K562 (cell line): Measurements from ENCODE around the gene ZNF644. TPM values are rescaled to one million over a fixed set of nuclear protein-coding genes. Genes with fewer than 3 reads are reported as not detected.

Source experiments
- ATAC-seq: fragments of 200-7000 bp; cut with Tn5 transposase; 3 replicates; pipeline ENCODE4 v1.9.1; 2020; ENCODE audit warnings: moderate library complexity
- BruUV-seq: library from RNA; stranded (reverse); fragments of 400-500 nt; replicated peaks from 2 replicates; lab custom pipeline; 2021; lab: Mats Ljungman, UMichigan
- CTCF ChIA-PET: fragments of 300-600 bp; formaldehyde crosslinking; extraction: SDS; loops from one replicate; lab custom pipeline; 2021; ENCODE audit warnings: low intra/inter-chr PET ratio; lab: Yijun Ruan, JAX
- POLR2A ChIA-PET: fragments of 300-600, 350-650 bp; sonication (Branson Sonifier 250); formaldehyde crosslinking; extraction: SDS; loops from one replicate; lab custom pipeline; 2021; ENCODE audit warnings: antibody characterized with exemption, inconsistent platforms; lab: Yijun Ruan, JAX
- DNase-seq, 4 experiments: peaks; one replicate each; pipeline versions ENCODE4 v3.0.0 to v3.0.0-alpha.2; 2011 to 2018; ENCODE audit warnings: low spot score in 3 of 4, mixed read lengths in 3 of 4; ENCODE audit errors: extremely low read depth in 1 of 4
- FAIRE-seq: peaks from 2 replicates; lab custom pipeline; 2011; peaks lifted over from hg19 to GRCh38; lab: Jason Lieb, UNC
- H2AFZ ChIP-seq: 2 replicates; pipeline ENCODE4 v1.6.0; 2011; ENCODE audit warnings: low read depth, low read length, control low read depth, inconsistent platforms
- H3K27ac ChIP-seq: fragments of 200-600 bp; 3 replicates; pipeline ENCODE4 v1.8.0; 2011; ENCODE audit warnings: low read depth, mild to moderate bottlenecking, control low read depth, inconsistent platforms, low read length, moderate library complexity, mixed read lengths; ENCODE audit errors: extremely low read depth
- H3K27me3 ChIP-seq, 2 experiments: fragments of 300-600 bp in 1 of 2; 2 replicates in 1 of 2; 3 replicates in 1 of 2; pipeline versions ENCODE4 v1.6.0 to v1.8.0; 2011; ENCODE audit warnings: inconsistent platforms in 2 of 2, low read length in 2 of 2, mild to moderate bottlenecking in 1 of 2, mixed read lengths in 1 of 2, moderate library complexity in 1 of 2; ENCODE audit not compliant: control insufficient read depth in 2 of 2, insufficient read depth in 2 of 2
- H3K36me3 ChIP-seq: fragments of 300-600 bp; 3 replicates; pipeline ENCODE4 v1.8.0; 2011; ENCODE audit warnings: mild to moderate bottlenecking, low read length, inconsistent platforms; ENCODE audit not compliant: control insufficient read depth, insufficient read depth
- H3K4me1 ChIP-seq, 2 experiments: fragments of 200-600 bp in 1 of 2; replicated peaks in 1 of 2; 2 replicates in 1 of 2; 3 replicates in 1 of 2; pipeline versions ENCODE4 v1.5.1 to v1.8.0; 2011; ENCODE audit warnings: inconsistent platforms in 2 of 2, low read length in 2 of 2, mild to moderate bottlenecking in 1 of 2, mixed read lengths in 1 of 2, moderate library complexity in 1 of 2; ENCODE audit not compliant: control insufficient read depth in 2 of 2, insufficient read depth in 2 of 2
- H3K4me2 ChIP-seq: 2 replicates; pipeline ENCODE4 v1.6.1; 2011; ENCODE audit warnings: low read length, control low read depth, inconsistent platforms, mixed read lengths; ENCODE audit not compliant: insufficient read depth
- H3K4me3 ChIP-seq: fragments of 200-600 bp; sonication (generic), shearing (Covaris generic); 2 replicates; pipeline ENCODE4 v1.5.1; 2016; ENCODE audit warnings: control low read depth, inconsistent platforms
- H3K79me2 ChIP-seq: fragments of 200-600 bp; 3 replicates; pipeline ENCODE4 v1.8.0; 2011; ENCODE audit warnings: low read length, inconsistent platforms; ENCODE audit not compliant: control insufficient read depth, insufficient read depth
- H3K9ac ChIP-seq, 2 experiments: 2 replicates each; pipeline versions ENCODE4 v1.6.0 to v1.6.1; 2011; ENCODE audit warnings: low read depth in 2 of 2, low read length in 2 of 2, control low read depth in 1 of 2, inconsistent platforms in 1 of 2, mild to moderate bottlenecking in 1 of 2, mixed read lengths in 1 of 2; ENCODE audit not compliant: insufficient read depth in 1 of 2
- H3K9me1 ChIP-seq: one replicate; pipeline ENCODE4 v1.6.0; 2011; ENCODE audit warnings: inconsistent platforms, mild to moderate bottlenecking, low read length, moderate library complexity; ENCODE audit not compliant: control insufficient read depth, insufficient read depth
- H3K9me3 ChIP-seq: replicated peaks from 2 replicates; pipeline ENCODE4 v1.5.1; 2011; ENCODE audit warnings: low read depth, low read length, inconsistent platforms; ENCODE audit not compliant: control insufficient read depth, insufficient read depth
- H4K20me1 ChIP-seq: replicated peaks from 2 replicates; pipeline ENCODE4 v1.6.1; 2011; ENCODE audit warnings: low read length, inconsistent platforms, mixed read lengths; ENCODE audit not compliant: control insufficient read depth, insufficient read depth
- BACH1 ChIP-seq: fragments of 200-800 bp; sonication (Bioruptor generic); IDR thresholded peaks from 2 replicates; pipeline ENCODE4 v1.6.1; 2016; ENCODE audit warnings: missing genetic modification characterization, missing compliant biosample characterization
- CCNT2 ChIP-seq: IDR thresholded peaks from 2 replicates; pipeline ENCODE4 v1.6.1; 2011; ENCODE audit warnings: borderline replicate concordance, low read depth, mild to moderate bottlenecking, moderate library complexity, mixed read lengths, low read length; ENCODE audit not compliant: insufficient read length; ENCODE audit errors: extremely low read depth
- CHD2 ChIP-seq: IDR thresholded peaks from 2 replicates; pipeline ENCODE4 v1.6.1; 2011; ENCODE audit warnings: low read depth, low read length
- HNRNPUL1 ChIP-seq: fragments of 200-400 bp; formaldehyde crosslinking; IDR thresholded peaks from 2 replicates; pipeline ENCODE4 v1.6.1; 2017; ENCODE audit warnings: low read length
- NFE2 ChIP-seq: IDR thresholded peaks from 2 replicates; pipeline ENCODE4 v1.6.1; 2014; ENCODE audit warnings: antibody characterized with exemption, low read depth
- RAD21 ChIP-seq, 2 experiments: fragments of 250-450 bp in 1 of 2; fragments of 450-650 bp in 1 of 2; sonication (Bioruptor Pico) in 1 of 2; formaldehyde crosslinking in 1 of 2; IDR thresholded peaks in 1 of 2; conservative IDR thresholded peaks in 1 of 2; 2 replicates each; pipeline versions ENCODE4 v1.4.0 to v1.8.0; 2020 to 2022; ENCODE audit warnings: mild to moderate bottlenecking in 2 of 2, moderate library complexity in 1 of 2
- RNF2 ChIP-seq: sonication (generic); IDR thresholded peaks from 2 replicates; pipeline ENCODE4 v1.6.1; 2016
- SMARCA5 ChIP-seq: fragments of 450-650 bp; IDR thresholded peaks from 2 replicates; pipeline ENCODE4 v1.6.1; 2016
- SMARCC2 ChIP-seq: fragments of 450-650 bp; IDR thresholded peaks from 2 replicates; pipeline ENCODE4 v1.6.1; 2017; ENCODE audit warnings: antibody characterized with exemption, moderate library complexity, mild to moderate bottlenecking, low read depth
- ZNF175 ChIP-seq: fragments of 200-800 bp; sonication (Bioruptor generic); IDR thresholded peaks from 2 replicates; pipeline ENCODE4 v1.6.1; 2016; ENCODE audit warnings: low read depth, mild to moderate bottlenecking, missing genetic modification characterization, missing compliant biosample characterization
- ZNF347 ChIP-seq: fragments of 450-650 bp; formaldehyde crosslinking; IDR thresholded peaks from 2 replicates; pipeline ENCODE4 v1.4.0; 2020; ENCODE audit warnings: low read depth, mild to moderate bottlenecking, moderate library complexity
- WGBS: fragments of 100-300 bp; shearing (Covaris generic); methylation state at CpG from one replicate; pipeline ENCODE4 v1.1.6; 2016; ENCODE audit warnings: low coverage, mixed read lengths; ENCODE audit not compliant: insufficient coverage; ENCODE audit errors: missing lambda C conversion rate; 5-methylcytosine and 5-hydroxymethylcytosine counted together
- in situ Hi-C: fragments of 300-500 bp; cut with MboI; formaldehyde crosslinking; loops from 4 replicates; pipeline ENCODE4 v1.15.0; 2018; ENCODE audit warnings: inconsistent platforms, mixed read lengths
- intact Hi-C: fragments of 100-400 bp; cut with micrococcal nuclease; formaldehyde crosslinking; loops from 2 replicates; pipeline ENCODE4 v1.14.2; 2022
- polyA plus RNA-seq, 8 experiments: library from polyadenylated mRNA; depleted of rRNA in 4 of 8; stranded (reverse) in 5 of 8; unstranded in 3 of 8; fragments of >200 nt; fragmentation: Nextera tagmentation in 2 of 8; fragmentation: Illumina TruSeq in 1 of 8; extraction: Ambion mirVana in 2 of 8; extraction: Trizol in 1 of 8; gene quantifications; 2 replicates each; pipeline versions ENCODE4 v1.2.1 to v1.2.3, GENCODE V29; 2011 to 2014; ENCODE audit warnings: inconsistent platforms in 1 of 8, missing spikeins in 1 of 8
- total RNA-seq, 7 experiments: library from RNA; depleted of rRNA in 6 of 7; stranded (reverse); fragments of >200 nt in 6 of 7; fragmentation: Illumina TruSeq in 2 of 7; extraction: Trizol in 2 of 7; gene quantifications; 2 replicates each; pipeline versions ENCODE4 v1.2.1 to v1.2.3, GENCODE V29; 2011 to 2021; ENCODE audit warnings: low replicate concordance in 1 of 7
- TF ChIP-seq, protein P1 (sequence below): fragments of 450-650 bp; IDR thresholded peaks from 2 replicates; pipeline ENCODE4 v1.6.1; 2014; ENCODE audit warnings: low read depth, mild to moderate bottlenecking, moderate library complexity, borderline replicate concordance

ZNF644 gene
- total and polyA plus RNA-seq, 9 of the 15 experiments (the other 6 are each of a cell fraction or from before 2014, with no cell fraction given), result 25.3 to 71.4 (median 39.6) TPM

DNA sequence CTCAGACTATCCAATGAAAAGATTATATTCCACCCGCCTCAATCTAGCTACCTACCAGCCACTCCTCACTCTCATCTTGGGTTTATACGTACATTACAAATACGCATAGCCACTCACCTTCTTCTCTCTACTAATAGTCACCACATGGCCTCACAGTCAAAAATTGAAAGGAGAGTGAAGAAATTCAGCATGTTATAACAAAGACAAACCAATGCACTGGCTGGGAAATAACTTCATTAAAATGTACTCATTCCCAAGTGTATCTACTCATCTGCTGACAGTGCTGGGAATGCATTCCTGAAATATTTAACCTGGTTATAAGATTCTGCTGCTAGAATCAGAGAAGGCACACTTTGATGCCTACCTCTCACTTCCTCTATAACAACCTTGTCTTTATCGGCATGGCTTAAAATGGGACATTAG lies 6.5 kb downstream of the ZNF644 start:
- ATAC-seq, result no peak
- 97% methylated on average over 4 of the region's 4 CpGs for WGBS
- FAIRE-seq, result no peak
- intact Hi-C loops (loop anchor here (10.0 kb wide), 1 partner anchor 149 kb away; no protein-coding TSS in a partner anchor), in situ Hi-C loops (no loop called here)
- no TSS peak for BruUV-seq
- H2AFZ ChIP-seq, result no peak overlapping the region
- H3K4me3 ChIP-seq, result no peak overlapping the region
- POLR2A ChIA-PET, result no interaction called here
- no peaks in the 10 kb centered on the region for H4K20me1 ChIP-seq
- H3K4me2 ChIP-seq, result no peak overlapping the region
- H3K36me3 ChIP-seq, result peaks cover 44% of the 10 kb centered on the region
- peaks cover 98% of the 10 kb centered on the region for H3K79me2 ChIP-seq
- CTCF ChIA-PET, result no interaction called here
- no peaks in the 10 kb centered on the region for H3K9me3 ChIP-seq
- no peak overlapping the region for H3K27ac ChIP-seq
- H3K27me3 ChIP-seq, result no peaks in the 10 kb centered on the region
- no peak for TF ChIP-seq HNRNPUL1
- TF ChIP-seq BACH1, result no peak
- no peak for TF ChIP-seq ZNF347 (CRISPR knock-in tag)
- no peak for TF ChIP-seq SMARCA5
- TF ChIP-seq, protein P1, sequence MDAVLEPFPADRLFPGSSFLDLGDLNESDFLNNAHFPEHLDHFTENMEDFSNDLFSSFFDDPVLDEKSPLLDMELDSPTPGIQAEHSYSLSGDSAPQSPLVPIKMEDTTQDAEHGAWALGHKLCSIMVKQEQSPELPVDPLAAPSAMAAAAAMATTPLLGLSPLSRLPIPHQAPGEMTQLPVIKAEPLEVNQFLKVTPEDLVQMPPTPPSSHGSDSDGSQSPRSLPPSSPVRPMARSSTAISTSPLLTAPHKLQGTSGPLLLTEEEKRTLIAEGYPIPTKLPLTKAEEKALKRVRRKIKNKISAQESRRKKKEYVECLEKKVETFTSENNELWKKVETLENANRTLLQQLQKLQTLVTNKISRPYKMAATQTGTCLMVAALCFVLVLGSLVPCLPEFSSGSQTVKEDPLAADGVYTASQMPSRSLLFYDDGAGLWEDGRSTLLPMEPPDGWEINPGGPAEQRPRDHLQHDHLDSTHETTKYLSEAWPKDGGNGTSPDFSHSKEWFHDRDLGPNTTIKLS, result no peak
- no peak for TF ChIP-seq NFE2
- no peak for TF ChIP-seq RAD21 (CRISPR knock-in tag; conservative IDR thresholded peaks at IDR 0.05 in 1 of 2, IDR thresholded peaks at IDR 0.05 in 1 of 2)
- TF ChIP-seq CCNT2, result no peak
- TF ChIP-seq CHD2, result no peak
- TF ChIP-seq ZNF175, result no peak
- TF ChIP-seq SMARCC2, result no peak
- TF ChIP-seq RNF2, result no peak
- no peaks in the 10 kb centered on the region for H3K9me1 ChIP-seq
- peaks cover 3 to 6% of the 10 kb centered on the region in 2 experiments; a peak in 1 of 5 replicates for H3K4me1 ChIP-seq
- no peak for DNase-seq
- no peak overlapping the region for H3K9ac ChIP-seq
